ENCODE measurements around the gene ZNF138.

ZNF138 gene

GRCh38 chr7:64876792-64877713 lies 82.8 kb downstream of the ZNF138 start:
- peak; percentile 87 for DNase-seq

DNA sequence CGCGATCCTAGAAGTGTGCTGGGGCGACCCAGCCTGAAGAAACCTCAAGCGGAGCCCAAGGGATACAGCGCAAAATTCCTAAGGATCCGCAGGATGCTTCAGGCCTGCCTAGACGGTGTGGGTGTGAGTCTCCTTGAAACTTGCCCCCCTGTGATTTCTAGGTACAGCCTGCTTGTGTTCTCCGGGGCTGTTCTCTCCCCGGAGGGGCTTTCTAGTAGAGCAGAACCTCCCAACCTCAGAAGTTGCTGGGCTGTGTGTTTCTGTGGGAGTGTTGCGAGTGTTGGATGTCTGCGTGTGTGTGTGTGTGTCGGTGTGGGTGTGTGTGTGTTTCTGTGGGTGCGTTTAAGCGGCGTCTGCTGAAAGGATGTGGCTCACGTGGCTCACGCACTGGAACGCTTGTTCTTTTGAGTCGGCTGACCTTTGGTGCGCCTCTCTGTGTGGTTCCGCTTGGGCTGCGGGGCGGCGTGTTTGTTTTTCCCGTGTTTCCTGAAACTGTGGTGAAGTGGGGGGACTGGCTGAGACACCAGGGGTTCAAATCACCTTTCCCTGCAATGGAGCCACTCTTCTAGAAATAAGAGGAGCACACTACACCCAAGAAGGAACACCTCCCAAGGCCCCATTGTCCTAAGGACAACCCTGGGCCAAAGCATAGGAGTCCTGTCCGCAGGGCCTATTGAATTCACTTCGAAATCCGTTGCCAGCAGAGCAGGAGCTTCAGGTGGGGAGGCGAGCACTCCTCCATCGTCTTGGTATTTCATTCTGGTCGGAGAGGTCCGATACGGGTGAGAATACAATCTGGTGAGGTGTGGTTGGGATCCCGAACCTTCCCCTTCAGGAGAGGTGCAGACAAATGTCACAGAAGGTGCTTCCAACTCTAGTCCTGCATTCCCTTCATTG lies 83.7 kb downstream of the ZNF138 start:
- DNase-seq: no peak

DNA sequence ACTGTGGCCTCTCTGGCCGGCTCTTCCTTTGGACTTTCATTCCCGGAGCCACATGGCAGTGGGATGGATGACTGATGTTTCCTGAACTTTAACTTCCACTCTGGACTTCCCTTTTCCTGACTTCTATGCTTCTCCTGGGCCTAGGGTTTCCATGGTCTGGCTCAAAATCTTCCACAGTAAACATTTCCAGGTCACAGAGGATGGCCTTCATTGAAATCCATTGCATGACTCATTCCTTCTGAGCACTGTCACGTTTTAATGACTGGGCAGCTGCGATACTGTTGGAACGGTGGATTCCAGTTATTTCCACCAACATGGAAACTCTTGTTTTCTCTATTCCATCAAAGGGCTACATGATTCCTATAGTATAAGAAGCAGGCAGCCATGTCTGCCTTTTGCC lies 84.5 kb downstream of the ZNF138 start:
- no peak for DNase-seq

GRCh38 chr7:64879086-64879730 lies 85.0 kb downstream of the ZNF138 start:
- no peak for DNase-seq

DNA sequence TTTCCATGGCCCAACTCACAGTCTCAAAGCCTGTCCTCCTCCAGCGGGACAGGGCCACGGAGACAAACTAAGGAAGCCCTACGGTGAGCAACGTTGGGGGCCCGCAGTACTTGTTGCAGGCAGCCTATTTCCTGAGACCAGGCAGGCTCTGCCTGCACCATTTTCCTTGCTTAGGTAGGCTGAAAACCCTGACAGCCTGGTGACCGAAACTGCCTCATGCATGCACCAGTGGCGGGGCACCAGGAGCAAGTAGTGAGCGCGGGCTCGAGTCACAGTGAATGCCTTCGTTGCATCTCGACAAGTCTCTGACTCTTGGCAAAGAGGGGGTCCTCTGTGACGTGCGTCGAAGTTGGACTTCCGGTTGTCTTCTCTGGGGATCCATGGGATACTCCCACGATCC lies 85.6 kb downstream of the ZNF138 start:
- DNase-seq: no peak

GRCh38 chr7:64880322-64881297 lies 86.4 kb downstream of the ZNF138 start:
- peak; percentile 34 for DNase-seq

DNA sequence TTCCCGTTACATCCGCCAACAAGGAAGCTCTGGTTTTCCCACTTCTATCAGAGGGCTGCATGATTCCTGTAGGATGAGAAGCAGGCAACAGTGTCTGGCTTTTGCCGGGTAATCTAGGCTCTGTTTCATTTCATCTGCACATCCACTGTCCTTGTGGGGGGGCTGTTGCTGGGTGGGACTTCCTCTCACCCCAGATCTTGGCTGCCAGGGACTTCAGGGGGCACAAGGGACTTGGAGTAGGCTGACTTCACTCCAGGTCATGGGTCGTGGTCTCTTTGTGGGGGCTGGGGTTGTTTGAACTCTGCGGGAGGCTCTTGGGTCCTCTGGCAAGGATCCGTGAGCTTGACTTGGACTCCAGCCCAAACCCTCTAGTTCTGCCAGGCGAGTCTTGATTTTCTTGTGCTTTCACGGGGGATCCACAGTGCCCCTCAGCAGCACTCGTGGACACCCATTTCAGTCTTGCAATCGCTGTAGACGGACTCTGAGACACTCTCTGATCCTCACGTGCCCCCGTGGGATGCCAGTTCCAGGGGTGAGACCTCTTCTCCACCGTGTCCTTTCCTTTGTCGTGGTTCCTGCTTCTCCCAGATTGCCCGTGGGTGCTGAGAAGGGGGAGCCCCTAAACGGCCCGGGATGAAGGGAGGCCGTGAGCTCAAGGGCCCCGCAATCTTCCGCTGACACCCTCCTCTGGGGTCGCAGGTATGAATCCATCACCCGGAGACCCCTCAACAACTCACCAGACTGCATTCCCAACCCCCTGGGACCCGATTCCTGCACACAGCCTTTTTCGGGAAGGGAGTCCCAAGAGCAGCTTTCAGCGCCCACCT lies 87.4 kb downstream of the ZNF138 start:
- no peak for DNase-seq

GRCh38 chr7:64882341-64883112 lies 88.3 kb downstream of the ZNF138 start:
- no peak for DNase-seq

All from activated CD8-positive, alpha-beta memory T cell treated with anti-CD3 and anti-CD28 coated beads, Interleukin-2, amount 50 U/mL, for 48 hours (primary cell).